Natural killer cell (primary cell): ENCODE data around the gene MIOX. TPM values are rescaled to one million over a fixed set of nuclear protein-coding genes. Genes with fewer than 3 reads are reported as not detected.

Source experiments
- ATAC-seq, 3 donors: fragments of 150-1000 bp in 2 of 3; fragments of 200-7000 bp in 1 of 3; cut with Tn5 transposase; 1 replicate in 1 of 3; 2 replicates in 2 of 3; pipeline ENCODE4 v1.10.0; 2021; ENCODE audit warnings: mild to moderate bottlenecking in 2 of 3, moderate library complexity in 2 of 3
- DNase-seq, 2 donors: peaks; one replicate each; pipeline versions ENCODE4 v3.0.0 to v3.0.0-alpha.2; 2013 to 2021; ENCODE audit warnings: mixed read lengths in 1 of 2
- H3K27ac ChIP-seq: one replicate; pipeline ENCODE4 v1.5.1; 2013; ENCODE audit warnings: mild to moderate bottlenecking, low read length
- H3K27me3 ChIP-seq: one replicate; pipeline ENCODE4 v1.6.1; 2013; ENCODE audit warnings: low read length; ENCODE audit not compliant: control insufficient read depth, insufficient read depth
- H3K36me3 ChIP-seq: one replicate; pipeline ENCODE4 v1.6.1; 2013; ENCODE audit warnings: low read length; ENCODE audit not compliant: control insufficient read depth, insufficient read depth
- H3K4me1 ChIP-seq: one replicate; pipeline ENCODE4 v1.6.1; 2013; ENCODE audit warnings: low read length; ENCODE audit not compliant: control insufficient read depth, insufficient read depth
- H3K4me3 ChIP-seq: one replicate; pipeline ENCODE4 v1.5.1; 2013; ENCODE audit warnings: low read length
- H3K9me3 ChIP-seq: one replicate; pipeline ENCODE4 v1.6.1; 2013; ENCODE audit warnings: low read length; ENCODE audit not compliant: control insufficient read depth, insufficient read depth
- H3K27ac Mint-ChIP-seq, 2 donors: one replicate each; pipeline ENCODE4 v1.8.0; 2022; ENCODE audit warnings: mild to moderate bottlenecking in 2 of 2, mixed read lengths in 2 of 2, moderate library complexity in 1 of 2
- H3K27me3 Mint-ChIP-seq, 2 donors: one replicate each; pipeline ENCODE4 v1.8.0; 2022; ENCODE audit warnings: low read depth in 2 of 2, mixed read lengths in 2 of 2
- H3K36me3 Mint-ChIP-seq: one replicate; pipeline ENCODE4 v1.8.0; 2022; ENCODE audit warnings: mixed read lengths
- H3K4me1 Mint-ChIP-seq, 2 donors: one replicate each; pipeline ENCODE4 v1.8.0; 2022; ENCODE audit warnings: mixed read lengths in 2 of 2
- H3K4me3 Mint-ChIP-seq: one replicate; pipeline ENCODE4 v1.8.0; 2022; ENCODE audit warnings: mild to moderate bottlenecking, moderate library complexity, mixed read lengths
- H3K9me3 Mint-ChIP-seq, 2 donors: one replicate each; pipeline ENCODE4 v1.8.0; 2022; ENCODE audit warnings: mixed read lengths in 2 of 2
- CTCF ChIP-seq: fragments of 200-600 bp; IDR thresholded peaks from one replicate; pipeline ENCODE4 v1.8.0; 2022; ENCODE audit warnings: antibody characterized with exemption
- WGBS: methylation state at CpG from one replicate; pipeline ENCODE4 v1.1.7; 2013; ENCODE audit warnings: missing lambda C conversion rate; ENCODE audit not compliant: insufficient coverage; 5-methylcytosine and 5-hydroxymethylcytosine counted together
- intact Hi-C: fragments of 100-400 bp; cut with micrococcal nuclease; formaldehyde crosslinking; loops from one replicate; pipeline ENCODE4 v1.14.2; 2022
- total RNA-seq, 4 donors: library from RNA; stranded (reverse); fragments of 120-200 nt in 1 of 4; gene quantifications; one replicate each; pipeline versions ENCODE4 v1.2.3 to v1.2.4, GENCODE V29; 2013 to 2022

The MIOX gene
- total RNA-seq, 3 donors from 2014 or later (not counting 1 experiment from before 2014, with no cell fraction given): 0.23 TPM; not detected in 2

DNA sequence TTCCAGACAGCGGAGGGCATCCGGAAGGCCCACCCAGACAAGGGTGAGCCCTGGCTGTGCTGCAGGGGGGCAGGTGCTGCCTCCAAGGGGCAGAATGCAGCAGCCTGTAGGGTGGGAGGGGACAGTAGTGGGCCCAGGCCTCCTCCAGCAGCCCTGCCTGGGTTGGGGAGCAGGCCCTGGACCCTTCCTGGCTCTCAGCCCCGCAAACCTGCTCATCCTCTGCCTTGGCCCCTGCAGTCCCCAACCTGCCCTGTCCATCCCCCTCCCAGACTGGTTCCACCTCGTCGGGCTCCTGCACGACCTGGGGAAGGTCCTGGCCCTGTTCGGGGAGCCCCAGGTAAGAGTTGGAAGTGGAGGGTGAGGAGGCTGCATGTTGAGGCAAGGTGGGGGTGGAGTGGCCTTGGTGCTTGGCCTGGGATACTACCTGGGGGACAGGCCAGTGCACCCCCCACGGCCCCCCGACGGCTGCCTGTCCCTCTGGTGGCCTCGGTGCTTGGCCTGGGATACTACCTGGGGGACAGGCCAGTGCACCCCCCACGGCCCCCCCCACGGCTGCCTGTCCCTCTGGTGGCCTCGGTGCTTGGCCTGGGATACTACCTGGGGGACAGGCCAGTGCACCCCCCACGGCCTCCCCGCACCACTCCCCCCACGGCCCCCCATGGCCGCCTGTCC is 1.5 kb downstream of the MIOX start:
- WGBS: 86% methylated on average over 17 of the region's 18 CpGs
- Histone ChIP-seq H3K27me3 (peaks cover 4% of the 10 kb centered on the region), H3K27ac (no peak overlapping the region), H3K4me1 (peaks cover 9% of the 10 kb centered on the region), H3K4me3 (no peak overlapping the region), H3K9me3 (no peaks in the 10 kb centered on the region), H3K36me3 (no peaks in the 10 kb centered on the region)
- no peak for ATAC-seq
- intact Hi-C loops: no loop called here
- Mint-ChIP-seq H3K4me3 (no peak overlapping the region), H3K4me1 (peaks cover 0 to 5% of the 10 kb centered on the region in 2 donors), H3K27me3 (peaks cover 8 to 9% of the 10 kb centered on the region in 2 donors), H3K9me3 (no peaks in the 10 kb centered on the region), H3K27ac (no peak overlapping the region), H3K36me3 (no peaks in the 10 kb centered on the region)
- TF ChIP-seq CTCF: no peak
- DNase-seq: no peak

DNA sequence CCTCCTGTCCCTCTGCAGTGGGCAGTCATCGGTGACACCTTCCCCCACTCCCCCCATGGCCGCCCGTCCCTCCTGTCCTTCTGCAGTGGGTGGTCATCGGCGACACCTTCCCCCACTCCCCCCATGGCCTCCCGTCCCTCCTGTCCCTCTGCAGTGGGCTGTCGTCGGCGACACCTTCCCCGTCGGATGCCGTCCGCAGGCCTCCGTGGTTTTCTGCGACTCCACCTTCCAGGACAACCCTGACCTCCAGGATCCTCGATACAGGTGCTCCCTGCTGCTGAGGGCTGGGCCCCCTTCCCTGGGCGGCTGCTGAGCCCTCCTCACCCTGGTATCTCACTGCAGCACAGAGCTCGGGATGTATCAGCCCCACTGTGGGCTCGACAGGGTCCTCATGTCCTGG is 2.2 kb downstream of the MIOX start:
- H3K4me3 Mint-ChIP-seq: no peak overlapping the region
- TF ChIP-seq CTCF: no peak
- H3K27ac Mint-ChIP-seq: no peak overlapping the region
- H3K9me3 ChIP-seq: no peaks in the 10 kb centered on the region
- H3K27me3 Mint-ChIP-seq: peaks cover 8 to 9% of the 10 kb centered on the region in 2 donors
- no peak for DNase-seq
- 92% methylated on average over 19 of the region's 19 CpGs for WGBS
- no peaks in the 10 kb centered on the region for H3K27me3 ChIP-seq
- H3K4me1 ChIP-seq: peaks cover 7% of the 10 kb centered on the region
- H3K36me3 Mint-ChIP-seq: no peaks in the 10 kb centered on the region
- no peak overlapping the region for H3K27ac ChIP-seq
- H3K9me3 Mint-ChIP-seq: no peaks in the 10 kb centered on the region
- no peak overlapping the region for H3K4me3 ChIP-seq
- peaks cover 0 to 5% of the 10 kb centered on the region in 2 donors for H3K4me1 Mint-ChIP-seq
- no peak for ATAC-seq
- no peaks in the 10 kb centered on the region for H3K36me3 ChIP-seq
- intact Hi-C loops: no loop called here

- peaks cover 8 to 9% of the 10 kb centered on the region in 2 donors for H3K27me3 Mint-ChIP-seq
- H3K4me3 ChIP-seq: no peak overlapping the region
- no peak overlapping the region for H3K4me3 Mint-ChIP-seq
- peaks cover 0 to 5% of the 10 kb centered on the region in 2 donors for H3K4me1 Mint-ChIP-seq
- DNase-seq: no peak
- H3K27ac ChIP-seq: no peak overlapping the region
- TF ChIP-seq CTCF: no peak
- H3K27me3 ChIP-seq: no peaks in the 10 kb centered on the region
- no peaks in the 10 kb centered on the region for H3K36me3 Mint-ChIP-seq
- peaks cover 7% of the 10 kb centered on the region for H3K4me1 ChIP-seq
- no peak for ATAC-seq
- WGBS: 93% methylated on average over 31 of the region's 31 CpGs
- no peaks in the 10 kb centered on the region for H3K9me3 Mint-ChIP-seq
- no peaks in the 10 kb centered on the region for H3K9me3 ChIP-seq
- H3K27ac Mint-ChIP-seq: no peak overlapping the region
- H3K36me3 ChIP-seq: no peaks in the 10 kb centered on the region
- intact Hi-C loops: loop anchor here (10.0 kb wide), 1 partner anchor 215 kb away; the partner anchor contains the start of gene MAPK11
These were observed 2.9 kb downstream of the MIOX start for GRCh38 chr22:50489363-50490243.
